ENCODE results near the gene ATP11A.
"Not testable (repeated sequence)": the region's sequence is repeated elsewhere in the genome, so short reads cannot be mapped to it uniquely, and the experiment has no call there.

Gene ATP11A

DNA sequence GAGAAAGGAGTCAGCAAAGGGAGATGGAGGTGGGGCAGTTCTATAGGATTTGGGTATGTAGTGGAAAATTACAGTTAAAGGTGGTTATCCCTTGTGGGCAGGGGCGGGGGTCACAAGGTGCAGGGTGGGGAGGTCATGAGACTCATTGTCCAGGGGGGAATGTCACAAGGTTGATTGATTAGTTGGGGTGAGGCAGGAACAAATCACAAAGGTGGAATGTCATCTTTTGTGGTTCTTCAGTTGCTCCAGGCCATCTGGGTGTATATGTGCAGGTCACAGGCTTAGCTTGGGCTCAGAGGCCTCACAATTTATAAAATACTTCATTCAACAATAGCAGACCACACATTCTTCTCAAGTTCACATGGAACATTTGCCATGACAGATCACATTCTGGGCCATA lies 109.6 kb downstream of the ATP11A start:
- Mint-ChIP-seq H3K4me1 (peaks cover 34% of the 10 kb centered on the region), H3K4me3 (no peak overlapping the region), H3K27ac (no peak overlapping the region), H3K27me3 (no peaks in the 10 kb centered on the region), H3K36me3 (peaks cover 40% of the 10 kb centered on the region), H3K9me3 (peaks cover 12% of the 10 kb centered on the region)
- no peak for ATAC-seq

DNA sequence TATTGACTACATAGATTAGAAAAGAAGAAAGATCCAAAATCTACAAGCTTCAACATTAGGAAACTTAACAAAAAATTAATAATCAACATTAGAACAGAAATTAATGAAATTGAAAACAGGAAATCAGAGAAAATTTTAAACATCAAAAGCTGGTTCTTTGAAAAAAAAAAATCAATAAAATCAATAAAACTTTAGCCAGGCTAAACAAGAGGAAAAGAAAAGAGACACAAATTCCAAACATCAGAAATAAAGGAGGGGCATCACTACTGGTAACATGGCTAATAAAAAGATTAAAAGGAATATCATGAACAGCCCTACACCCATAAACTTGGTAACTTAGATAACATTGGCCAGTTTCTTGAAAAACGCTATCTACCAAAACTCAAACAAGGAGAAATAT lies 110.2 kb downstream of the ATP11A start:
- peaks cover 12% of the 10 kb centered on the region for H3K9me3 Mint-ChIP-seq
- H3K27me3 Mint-ChIP-seq: no peaks in the 10 kb centered on the region
- peaks cover 34% of the 10 kb centered on the region for H3K4me1 Mint-ChIP-seq
- H3K36me3 Mint-ChIP-seq: peaks cover 43% of the 10 kb centered on the region
- no peak overlapping the region for H3K4me3 Mint-ChIP-seq
- ATAC-seq: no peak
- H3K27ac Mint-ChIP-seq: no peak overlapping the region

DNA sequence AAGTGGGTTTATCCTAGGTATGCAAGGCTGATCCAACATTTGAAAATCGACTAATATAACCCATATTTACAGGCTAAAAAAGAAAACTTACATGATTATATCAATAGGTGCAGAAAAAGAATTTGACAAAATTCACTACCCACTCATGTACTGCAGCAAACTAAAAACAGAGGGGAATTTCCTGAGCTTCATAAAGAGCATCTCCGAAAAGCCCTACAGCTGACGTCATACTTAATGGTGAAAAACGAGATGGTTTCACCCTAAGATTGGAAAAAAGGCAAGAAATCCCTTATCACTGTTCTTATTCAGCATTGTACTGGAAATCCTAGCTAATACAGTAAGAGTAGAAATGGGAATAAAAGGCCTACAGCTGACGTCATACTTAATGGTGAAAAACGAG lies 111.0 kb downstream of the ATP11A start:
- not testable (repeated sequence) for ATAC-seq, H3K27me3 Mint-ChIP-seq, H3K4me3 Mint-ChIP-seq, H3K27ac Mint-ChIP-seq
- H3K36me3 Mint-ChIP-seq: peaks cover 48% of the 10 kb centered on the region
- H3K4me1 Mint-ChIP-seq: peaks cover 34% of the 10 kb centered on the region
- peaks cover 12% of the 10 kb centered on the region for H3K9me3 Mint-ChIP-seq

DNA sequence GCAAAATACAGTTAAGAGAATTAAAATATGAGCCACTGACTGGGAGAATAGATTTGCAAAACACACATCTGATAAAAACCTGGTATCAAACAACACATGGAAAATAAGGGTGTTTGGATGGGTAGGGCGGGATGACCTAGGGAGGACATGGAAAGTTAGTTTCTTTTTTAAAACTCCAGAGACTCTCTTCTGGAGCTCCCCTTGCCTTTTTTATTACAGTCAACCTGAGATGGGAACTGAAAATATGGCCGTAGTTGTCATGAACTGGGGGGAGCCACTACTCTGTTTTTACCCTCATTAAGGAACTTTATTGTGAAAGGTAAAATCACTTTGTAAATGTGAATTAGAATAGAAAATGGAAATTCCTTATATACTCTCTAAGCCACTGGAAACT lies 113.0 kb downstream of the ATP11A start:
- H3K27me3 Mint-ChIP-seq: no peaks in the 10 kb centered on the region
- H3K4me3 Mint-ChIP-seq: peak overlapping the region; percentile 61
- H3K4me1 Mint-ChIP-seq: peaks cover 42% of the 10 kb centered on the region
- H3K36me3 Mint-ChIP-seq: peaks cover 48% of the 10 kb centered on the region
- H3K27ac Mint-ChIP-seq: peak overlapping the region; percentile 92
- ATAC-seq: peak; percentile 84
- peaks cover 12% of the 10 kb centered on the region for H3K9me3 Mint-ChIP-seq

DNA sequence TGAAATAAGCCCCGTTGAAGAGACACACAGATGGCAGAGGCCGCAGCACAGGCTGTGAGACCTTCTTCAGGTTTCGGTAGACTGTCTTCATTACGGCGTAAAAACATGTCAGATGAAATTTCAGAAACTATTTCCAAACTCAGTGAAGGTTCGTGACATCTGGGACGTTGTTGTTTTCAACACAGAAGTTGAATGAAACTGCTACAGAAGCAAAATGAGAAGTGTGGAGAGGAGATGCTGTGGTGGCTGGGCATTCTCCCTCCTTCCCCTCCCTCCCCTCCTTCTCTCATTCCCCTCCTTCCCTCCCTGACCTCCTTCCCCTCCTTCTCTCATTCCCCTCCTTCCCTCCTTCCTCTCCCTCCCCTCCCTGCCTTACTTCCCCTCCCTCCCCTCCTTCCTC lies 113.6 kb downstream of the ATP11A start:
- peak; percentile 80 for ATAC-seq
- peaks cover 45% of the 10 kb centered on the region for H3K36me3 Mint-ChIP-seq
- H3K27ac Mint-ChIP-seq: peak overlapping the region; percentile 92
- H3K9me3 Mint-ChIP-seq: peaks cover 10% of the 10 kb centered on the region
- H3K27me3 Mint-ChIP-seq: no peaks in the 10 kb centered on the region
- peaks cover 42% of the 10 kb centered on the region for H3K4me1 Mint-ChIP-seq
- no peak overlapping the region for H3K4me3 Mint-ChIP-seq

DNA sequence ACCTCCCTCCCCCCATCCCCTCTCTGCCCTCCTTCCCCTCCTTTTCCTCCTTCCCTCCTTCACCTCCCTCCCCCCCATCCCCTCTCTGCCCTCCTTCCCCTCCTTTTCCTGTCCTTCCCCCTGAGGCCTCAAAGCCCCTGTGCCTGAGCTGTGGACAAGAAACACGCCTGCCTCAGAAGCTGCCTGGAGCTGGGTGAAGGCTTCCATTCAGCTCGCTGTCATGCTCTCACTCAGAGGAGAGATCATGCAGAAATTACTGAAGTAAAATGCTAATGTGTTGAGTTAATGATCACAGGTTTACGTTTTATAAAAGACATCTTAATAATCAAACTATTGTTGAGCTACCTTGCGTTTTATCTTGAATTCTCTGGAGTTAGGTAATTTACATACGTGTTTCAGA lies 114.5 kb downstream of the ATP11A start:
- Mint-ChIP-seq H3K9me3 (peaks cover under 1% of the 10 kb centered on the region), H3K4me3 (no peak overlapping the region), H3K4me1 (peaks cover 42% of the 10 kb centered on the region), H3K36me3 (peaks cover 45% of the 10 kb centered on the region), H3K27me3 (no peaks in the 10 kb centered on the region), H3K27ac (peak overlapping the region; percentile 92)
- ATAC-seq: no peak

DNA sequence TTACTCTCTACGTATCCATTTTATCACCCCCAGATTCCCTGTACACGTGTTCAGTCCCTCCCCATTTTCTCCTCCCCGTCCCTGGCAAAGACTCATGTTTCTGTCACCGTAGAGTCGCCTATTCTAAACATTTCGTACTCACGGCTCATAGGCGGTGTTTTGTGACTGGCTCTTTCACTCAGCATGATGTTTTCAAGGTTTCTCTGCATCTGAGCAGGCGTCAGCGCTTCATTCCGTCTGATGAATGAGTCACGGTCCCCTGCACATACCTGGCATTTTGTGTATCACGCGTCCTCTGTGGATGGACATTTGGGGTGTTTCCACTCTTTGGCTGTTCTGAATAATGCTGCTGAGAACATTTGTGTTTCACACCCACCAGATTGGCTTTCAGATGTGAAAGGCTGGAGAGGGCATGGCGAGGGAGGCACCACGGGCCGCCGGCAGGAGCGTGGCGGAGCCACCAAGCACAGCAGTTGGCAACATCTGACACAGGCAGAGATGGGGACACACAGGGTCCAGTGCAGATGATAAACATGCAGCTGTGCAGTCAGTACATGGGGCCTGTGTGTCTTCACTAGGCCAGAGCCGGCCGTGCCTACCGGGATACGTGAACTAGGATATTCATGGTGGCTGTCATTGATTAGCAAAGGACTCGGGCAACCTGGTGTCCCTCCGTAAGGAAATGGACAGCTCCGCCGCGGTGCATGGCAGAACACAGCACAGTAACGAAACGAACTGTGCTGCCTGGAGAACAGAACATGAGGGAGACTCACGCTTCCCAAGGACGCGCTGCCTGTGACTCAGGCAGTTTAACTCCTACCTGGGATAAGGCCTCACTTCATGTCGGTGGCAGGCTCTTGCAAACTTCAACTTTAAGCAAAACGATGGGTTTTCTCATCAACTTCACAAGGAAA lies 117.2 kb downstream of the ATP11A start:
- Mint-ChIP-seq H3K4me1 (peaks cover 26% of the 10 kb centered on the region), H3K27ac (no peak overlapping the region), H3K4me3 (no peak overlapping the region), H3K36me3 (peaks cover 64% of the 10 kb centered on the region), H3K27me3 (no peaks in the 10 kb centered on the region), H3K9me3 (no peaks in the 10 kb centered on the region)
- ATAC-seq: no peak

DNA sequence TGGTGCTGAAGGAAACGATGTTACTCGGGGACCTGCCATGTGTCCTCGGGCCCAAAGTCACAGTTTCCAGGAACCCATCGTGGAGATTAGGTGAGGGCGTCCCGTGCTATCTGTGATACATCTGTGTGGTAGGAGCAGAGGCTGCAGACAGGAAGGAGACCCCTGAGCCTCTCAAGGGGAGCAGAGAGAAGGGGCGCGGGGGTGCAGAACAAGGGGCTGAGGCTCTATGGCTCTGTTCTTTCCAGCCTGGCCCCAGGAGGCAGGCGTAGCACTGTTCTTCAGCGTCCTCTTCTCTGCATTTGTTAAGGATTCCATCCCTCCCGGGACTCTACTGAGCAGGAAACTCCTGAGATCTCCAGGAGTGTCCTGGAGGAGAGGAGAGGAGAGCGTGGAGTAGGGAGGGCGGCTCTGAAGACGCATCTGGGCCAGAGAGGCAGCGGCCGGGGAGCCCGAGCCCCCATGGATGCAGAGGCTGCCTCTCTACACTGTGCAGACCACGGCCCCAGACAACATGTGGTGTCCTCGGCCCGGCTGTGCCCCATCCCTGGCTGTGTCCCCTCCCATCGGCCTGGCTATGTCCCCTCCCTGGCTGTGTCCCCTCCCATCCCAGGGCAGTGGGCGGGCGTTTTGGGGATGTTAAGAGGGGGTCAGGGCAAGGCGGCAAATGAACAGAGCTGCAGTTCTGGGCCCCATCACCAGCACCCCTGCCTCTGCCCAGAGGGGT lies 118.0 kb downstream of the ATP11A start:
- Mint-ChIP-seq H3K27me3 (no peaks in the 10 kb centered on the region), H3K9me3 (no peaks in the 10 kb centered on the region), H3K4me3 (no peak overlapping the region), H3K27ac (no peak overlapping the region), H3K36me3 (peaks cover 72% of the 10 kb centered on the region), H3K4me1 (peaks cover 17% of the 10 kb centered on the region)
- ATAC-seq: no peak

DNA sequence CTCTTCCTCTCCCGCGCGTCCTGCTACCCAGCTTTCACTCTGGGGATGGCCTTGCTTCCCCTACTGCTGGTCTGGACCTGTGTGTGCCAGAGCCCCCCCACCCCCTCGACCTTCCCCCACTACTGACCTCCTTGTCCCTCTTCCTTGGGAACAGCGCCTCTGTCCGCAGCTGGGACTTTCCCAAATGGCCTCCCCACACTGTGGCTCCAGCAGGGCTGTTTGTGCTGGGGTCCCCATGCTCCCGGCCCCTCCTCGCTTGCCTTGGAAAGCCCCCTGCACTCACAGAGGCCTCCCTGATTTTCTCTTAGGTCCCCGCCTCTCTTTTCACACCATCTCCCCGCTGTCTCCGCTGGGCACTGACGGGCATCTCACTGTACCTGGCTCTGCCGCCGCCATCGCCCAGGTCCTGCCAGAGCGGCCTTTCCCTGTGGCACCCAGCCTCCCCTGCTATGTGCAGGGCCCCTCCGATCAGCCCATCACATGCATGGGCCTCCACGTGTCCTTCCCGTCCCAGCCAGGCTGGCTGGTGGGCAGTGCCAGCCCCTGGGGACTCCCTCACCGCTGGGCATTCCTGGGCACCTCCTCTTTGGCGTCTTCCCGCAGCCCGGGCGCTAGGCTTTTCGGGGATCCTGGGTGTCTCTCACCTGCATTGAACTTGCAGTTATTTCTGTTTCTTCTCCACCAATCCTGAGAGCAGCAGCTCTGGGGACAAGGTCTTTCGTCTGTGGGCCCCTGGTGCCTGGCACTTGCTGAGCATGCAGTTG lies 118.7 kb downstream of the ATP11A start:
- Mint-ChIP-seq H3K4me3 (no peak overlapping the region), H3K27me3 (no peaks in the 10 kb centered on the region), H3K4me1 (peaks cover 10% of the 10 kb centered on the region), H3K9me3 (no peaks in the 10 kb centered on the region), H3K27ac (no peak overlapping the region), H3K36me3 (peaks cover 73% of the 10 kb centered on the region)
- ATAC-seq: no peak

DNA sequence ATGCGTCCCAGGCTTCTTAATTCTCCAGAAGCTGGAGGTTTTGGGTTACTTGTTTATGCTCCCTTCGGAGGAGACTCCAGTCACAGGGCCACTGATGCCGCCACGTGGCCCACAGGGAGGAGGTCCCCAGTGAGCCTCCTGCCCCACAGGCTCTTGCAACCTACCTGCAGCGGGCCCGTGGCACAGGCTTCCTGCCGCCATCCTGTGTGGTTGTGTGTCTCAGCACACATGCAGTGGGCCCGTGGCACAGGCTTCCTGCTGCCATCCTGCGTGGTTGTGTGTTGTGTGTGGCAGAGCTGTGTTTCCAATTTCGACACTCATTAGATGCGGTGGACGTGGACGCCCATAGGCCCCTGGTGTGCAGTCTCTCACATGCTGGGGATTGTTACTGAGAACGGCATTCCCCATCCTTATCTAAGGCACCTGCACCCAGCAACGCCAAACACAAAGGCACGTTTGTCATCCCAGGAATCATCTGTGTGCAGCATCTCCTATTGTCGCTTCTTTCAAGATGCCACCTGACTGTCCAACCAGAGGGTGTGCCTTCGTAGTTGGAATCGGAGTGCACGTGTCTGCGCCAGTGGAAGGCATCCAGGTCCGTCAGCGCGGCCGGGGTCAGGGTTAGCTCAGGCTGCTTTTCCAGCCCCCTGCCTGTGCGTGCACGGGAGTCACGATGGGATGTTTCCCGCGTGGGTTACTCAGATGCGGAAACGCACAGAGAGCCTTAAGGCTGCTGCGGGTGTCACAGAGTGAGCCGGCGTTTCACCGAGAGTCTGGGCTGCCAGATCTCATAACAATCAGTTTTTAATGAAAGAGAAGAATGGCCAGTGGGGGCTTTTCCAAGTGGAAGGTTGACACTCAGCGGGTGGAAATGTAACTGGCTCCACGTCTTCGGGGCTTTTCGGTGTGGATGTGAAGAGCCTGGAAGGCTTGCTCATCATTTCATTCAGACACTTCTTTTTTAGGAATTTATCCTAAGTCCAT lies 119.8 kb downstream of the ATP11A start:
- Mint-ChIP-seq H3K36me3 (peaks cover 78% of the 10 kb centered on the region), H3K27me3 (no peaks in the 10 kb centered on the region), H3K9me3 (no peaks in the 10 kb centered on the region), H3K27ac (no peak overlapping the region), H3K4me1 (peaks cover 8% of the 10 kb centered on the region), H3K4me3 (no peak overlapping the region)
- no peak for ATAC-seq

DNA sequence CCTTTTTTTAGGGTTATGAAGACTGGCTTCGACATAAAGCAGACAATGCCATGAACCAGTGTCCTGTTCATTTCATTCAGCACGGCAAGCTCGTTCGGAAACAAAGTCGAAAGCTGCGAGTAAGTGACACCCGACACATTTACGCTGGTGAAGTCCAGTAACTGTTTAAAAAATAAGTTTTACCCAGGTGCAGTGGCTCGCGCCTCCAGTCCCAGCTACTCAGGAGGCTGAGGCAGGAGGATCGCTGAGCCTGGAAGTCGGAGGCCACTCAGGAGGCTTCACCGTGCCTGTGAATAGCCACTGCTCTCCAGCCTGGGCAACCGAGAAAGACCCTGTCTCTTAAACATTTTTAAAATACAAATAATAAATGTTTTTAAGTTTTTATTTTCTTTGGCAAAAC lies 120.8 kb downstream of the ATP11A start:
- H3K4me3 Mint-ChIP-seq: no peak overlapping the region
- H3K27ac Mint-ChIP-seq: no peak overlapping the region
- no peaks in the 10 kb centered on the region for H3K27me3 Mint-ChIP-seq
- peaks cover 8% of the 10 kb centered on the region for H3K4me1 Mint-ChIP-seq
- ATAC-seq: no peak
- H3K9me3 Mint-ChIP-seq: no peaks in the 10 kb centered on the region
- H3K36me3 Mint-ChIP-seq: peaks cover 80% of the 10 kb centered on the region

DNA sequence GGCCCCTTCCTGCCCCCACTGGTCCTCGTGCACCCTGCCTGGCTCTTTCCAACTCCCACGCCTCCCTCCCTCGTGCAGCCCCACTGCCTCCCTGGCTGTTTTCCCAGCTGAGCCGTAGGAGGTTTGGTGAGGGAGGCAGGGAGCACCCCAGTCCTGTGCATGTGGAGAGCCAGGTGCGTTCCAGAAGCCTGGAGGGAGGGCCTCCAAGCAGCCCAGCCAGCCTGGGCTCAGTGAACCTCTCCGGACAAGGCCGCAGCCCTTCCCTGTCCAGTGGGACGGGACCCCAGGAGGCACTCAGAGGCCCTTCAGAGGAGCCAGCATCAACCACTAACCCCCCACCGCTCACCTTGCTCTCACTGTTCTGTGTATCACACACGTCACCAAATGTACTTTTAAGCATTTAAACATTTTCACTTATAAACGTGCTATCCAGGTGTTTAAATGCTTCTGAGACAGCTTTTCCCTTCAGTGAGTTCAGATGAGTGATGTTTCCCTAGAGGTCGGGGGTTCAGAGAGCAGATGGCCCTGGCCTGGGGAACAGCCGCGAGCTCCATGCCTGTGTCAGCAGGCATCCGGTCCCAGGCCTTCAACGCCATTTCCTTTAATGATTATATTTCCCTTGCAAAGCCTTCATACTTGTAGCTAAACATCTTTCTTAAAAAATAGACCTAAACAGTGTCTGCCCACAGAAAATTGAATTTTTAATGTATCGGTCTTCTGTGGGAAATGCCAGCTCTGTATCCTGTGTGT lies 122.6 kb downstream of the ATP11A start:
- no peaks in the 10 kb centered on the region for H3K27me3 Mint-ChIP-seq
- H3K36me3 Mint-ChIP-seq: peaks cover 79% of the 10 kb centered on the region
- no peak for ATAC-seq
- H3K4me1 Mint-ChIP-seq: no peaks in the 10 kb centered on the region
- H3K9me3 Mint-ChIP-seq: peaks cover 3% of the 10 kb centered on the region
- no peak overlapping the region for H3K4me3 Mint-ChIP-seq
- H3K27ac Mint-ChIP-seq: no peak overlapping the region

DNA sequence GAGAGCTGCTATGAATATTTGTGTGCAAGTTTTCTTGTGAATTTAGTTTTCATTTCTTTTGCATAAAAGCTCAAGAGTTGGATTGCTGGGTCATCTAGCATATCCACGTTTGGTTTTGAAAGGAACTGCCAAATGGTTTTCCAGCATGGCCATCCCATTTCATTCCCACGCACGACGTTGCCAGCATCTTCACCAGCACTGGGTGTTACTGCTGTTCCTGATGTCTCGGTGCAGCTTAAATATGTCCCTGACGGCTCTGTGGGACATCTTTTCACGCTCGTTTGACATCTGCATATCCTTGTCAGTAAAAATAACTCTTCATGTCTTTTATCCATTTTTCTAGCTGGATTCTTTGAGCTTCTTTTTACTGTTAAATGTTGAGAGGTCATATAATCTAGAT lies 123.7 kb downstream of the ATP11A start:
- H3K36me3 Mint-ChIP-seq: peaks cover 82% of the 10 kb centered on the region
- ATAC-seq: no peak
- H3K27me3 Mint-ChIP-seq: no peaks in the 10 kb centered on the region

More for the DNA sequence above, 123.7 kb downstream of the ATP11A start:
- Mint-ChIP-seq H3K4me3 (no peak overlapping the region), H3K4me1 (no peaks in the 10 kb centered on the region), H3K9me3 (peaks cover 8% of the 10 kb centered on the region), H3K27ac (no peak overlapping the region)

Data from stimulated activated memory B cell treated with anti-CD40 and anti-IgM and Interleukin-4, amounts not matched to agents 10 μg/mL and 1 μg/mL and 100 μg/mL, for 72 hours (primary cell).